GM12878 (cell line): ENCODE measurements around the gene IL10RA. TPM values are rescaled to one million over a fixed set of nuclear protein-coding genes. Genes with fewer than 3 reads are reported as not detected.

ENCODE experiments used
- ATAC-seq: fragments of 200-7000 bp; cut with Tn5 transposase; 3 replicates; pipeline ENCODE4 v1.9.1; 2020; ENCODE audit warnings: mild to moderate bottlenecking, moderate library complexity
- BruUV-seq: library from RNA; stranded (reverse); fragments of 400-500 nt; replicated peaks from 2 replicates; lab custom pipeline; 2021; lab: Mats Ljungman, UMichigan
- CTCF ChIA-PET: fragments of 300-600 bp; sonication (Branson Sonifier 250); formaldehyde crosslinking; extraction: SDS; loops from one replicate; lab custom pipeline; 2021; ENCODE audit warnings: inconsistent platforms; lab: Yijun Ruan, JAX
- POLR2A ChIA-PET: fragments of 350-600 bp; formaldehyde crosslinking; extraction: SDS; loops from one replicate; lab custom pipeline; 2021; ENCODE audit warnings: inconsistent platforms; lab: Charles Lee
- RAD21 ChIA-PET: fragments of 300-600 bp; sonication (Branson Sonifier 250); formaldehyde crosslinking; loops from one replicate; lab custom pipeline; 2023; ENCODE audit warnings: antibody characterized with exemption; ENCODE audit not compliant: unreplicated experiment; lab: Charles Lee
- SMC1A ChIA-PET: fragments of 300-600 bp; sonication (Branson Sonifier 250); formaldehyde crosslinking; loops from one replicate; lab custom pipeline; 2023; ENCODE audit not compliant: unreplicated experiment, uncharacterized antibody; lab: Charles Lee
- DNase-seq: peaks from one replicate; pipeline ENCODE4 v3.0.0-alpha.2; 2011; ENCODE audit warnings: low read depth, low spot score
- FAIRE-seq: peaks from 3 replicates; lab custom pipeline; 2011; peaks lifted over from hg19 to GRCh38; lab: Jason Lieb, UNC
- H2AFZ ChIP-seq: 2 replicates; pipeline ENCODE4 v1.6.0; 2011; ENCODE audit warnings: low read depth, low read length, control low read depth; ENCODE audit not compliant: control insufficient read depth
- H3K27ac ChIP-seq: 2 replicates; pipeline ENCODE4 v1.5.1; 2011; ENCODE audit warnings: control low read depth; ENCODE audit not compliant: control insufficient read depth, insufficient read depth
- H3K27me3 ChIP-seq, 2 experiments: replicated peaks in 1 of 2; 2 replicates each; pipeline versions ENCODE4 v1.6.0 to v1.6.1; 2011; ENCODE audit warnings: low read length in 1 of 2; ENCODE audit not compliant: control insufficient read depth in 2 of 2, insufficient read depth in 2 of 2
- H3K36me3 ChIP-seq, 2 experiments: 2 replicates each; pipeline ENCODE4 v1.5.1; 2011; ENCODE audit warnings: low read length in 1 of 2; ENCODE audit not compliant: control insufficient read depth in 2 of 2, insufficient read depth in 2 of 2
- H3K4me1 ChIP-seq: 2 replicates; pipeline ENCODE4 v1.6.1; 2011; ENCODE audit warnings: mild to moderate bottlenecking, low read length, moderate library complexity, mixed read lengths; ENCODE audit not compliant: control insufficient read depth, insufficient read depth
- H3K4me2 ChIP-seq: 2 replicates; pipeline ENCODE4 v1.6.0; 2011; ENCODE audit warnings: control low read depth; ENCODE audit not compliant: control insufficient read depth, insufficient read depth
- H3K4me3 ChIP-seq: fragments of 200-600 bp; sonication (generic); 2 replicates; pipeline ENCODE4 v1.5.1; 2016
- H3K79me2 ChIP-seq: 2 replicates; pipeline ENCODE4 v1.6.0; 2011; ENCODE audit warnings: low read length; ENCODE audit not compliant: control insufficient read depth, insufficient read depth
- H3K9ac ChIP-seq: 2 replicates; pipeline ENCODE4 v1.8.0; 2011; ENCODE audit warnings: low read length, control low read depth, mixed read lengths; ENCODE audit not compliant: control insufficient read depth, insufficient read depth
- H3K9me3 ChIP-seq: replicated peaks from 3 replicates; pipeline ENCODE4 v1.5.1; 2011; ENCODE audit warnings: mild to moderate bottlenecking, low read length; ENCODE audit not compliant: control insufficient read depth, insufficient read depth
- H4K20me1 ChIP-seq: 2 replicates; pipeline ENCODE4 v1.6.0; 2011; ENCODE audit not compliant: control insufficient read depth, insufficient read depth
- CBX3 ChIP-seq: fragments of 200-600 bp; sonication (generic); IDR thresholded peaks from 2 replicates; pipeline ENCODE4 v1.6.1; 2016; ENCODE audit warnings: low read depth, borderline replicate concordance
- DPF2 ChIP-seq: fragments of 450-650 bp; IDR thresholded peaks from 2 replicates; pipeline ENCODE4 v1.6.1; 2017; ENCODE audit warnings: mild to moderate bottlenecking
- ETV6 ChIP-seq, 2 experiments: fragments of 450-650 bp in 1 of 2; IDR thresholded peaks in 1 of 2; conservative IDR thresholded peaks in 1 of 2; 2 replicates each; pipeline ENCODE4 v1.6.1; 2014; ENCODE audit warnings: antibody characterized with exemption in 1 of 2, borderline replicate concordance in 1 of 2, low read depth in 1 of 2, mild to moderate bottlenecking in 1 of 2, moderate library complexity in 1 of 2
- FOXM1 ChIP-seq: IDR thresholded peaks from 2 replicates; pipeline ENCODE4 v1.6.1; 2012; ENCODE audit warnings: low read depth, mild to moderate bottlenecking, inconsistent platforms, low read length, moderate library complexity
- HDAC6 ChIP-seq: fragments of 200-600 bp; sonication (generic); IDR thresholded peaks from one replicate; pipeline ENCODE4 v1.8.0; 2017; ENCODE audit warnings: antibody characterized with exemption; ENCODE audit not compliant: unreplicated experiment
- MYB ChIP-seq: fragments of 150-350 bp; IDR thresholded peaks from 2 replicates; pipeline ENCODE4 v1.6.1; 2014; ENCODE audit warnings: mild to moderate bottlenecking, low read depth, low read length, borderline replicate concordance
- NFIC ChIP-seq: IDR thresholded peaks from 2 replicates; pipeline ENCODE4 v1.6.1; 2012; ENCODE audit warnings: low read depth, mild to moderate bottlenecking, inconsistent platforms, low read length, moderate library complexity
- POLR2AphosphoS5 ChIP-seq: IDR thresholded peaks from 2 replicates; pipeline ENCODE4 v1.6.1; 2011; ENCODE audit warnings: mild to moderate bottlenecking, low read length, inconsistent platforms
- RELA ChIP-seq: fragments of 450-650 bp; IDR thresholded peaks from 2 replicates; pipeline ENCODE4 v1.8.0; 2014; ENCODE audit warnings: borderline replicate concordance; ENCODE audit not compliant: partially characterized antibody
- RFX5 ChIP-seq: IDR thresholded peaks from 2 replicates; pipeline ENCODE4 v1.6.1; 2011; ENCODE audit warnings: low read depth, low read length, improper control_type of control experiment
- TBL1XR1 ChIP-seq: IDR thresholded peaks from 2 replicates; pipeline ENCODE4 v1.6.1; 2012; ENCODE audit warnings: low read depth, low read length, improper control_type of control experiment
- TCF12 ChIP-seq: IDR thresholded peaks from 2 replicates; pipeline ENCODE4 v1.6.1; 2011; ENCODE audit warnings: low read depth, mild to moderate bottlenecking, low read length
- USF1 ChIP-seq: IDR thresholded peaks from 2 replicates; pipeline ENCODE4 v1.6.1; 2011; ENCODE audit warnings: borderline replicate concordance, low read depth, mild to moderate bottlenecking, moderate library complexity, mixed read lengths, low read length; ENCODE audit not compliant: insufficient read depth; ENCODE audit errors: extremely low read length
- WRNIP1 ChIP-seq: IDR thresholded peaks from 2 replicates; pipeline ENCODE4 v1.6.1; 2011; ENCODE audit warnings: low read depth, low read length, improper control_type of control experiment, borderline replicate concordance
- YY1 ChIP-seq: IDR thresholded peaks from 2 replicates; pipeline ENCODE4 v1.6.1; 2011; ENCODE audit warnings: low read depth, mild to moderate bottlenecking, low read length
- ZNF217 ChIP-seq: fragments of 450-650 bp; IDR thresholded peaks from 2 replicates; pipeline ENCODE4 v1.6.1; 2017; ENCODE audit warnings: antibody characterized with exemption, mild to moderate bottlenecking
- WGBS: methylation state at CpG from one replicate; pipeline ENCODE4 v1.1.6; 2016; ENCODE audit warnings: low lambda C conversion rate; ENCODE audit not compliant: insufficient replicate concordance, insufficient coverage; ENCODE audit errors: missing lambda C conversion rate; 5-methylcytosine and 5-hydroxymethylcytosine counted together
- in situ Hi-C: fragments of 300-500 bp; cut with MboI; formaldehyde crosslinking; loops from 9 replicates; pipeline ENCODE4 v1.14.3; 2018; ENCODE audit warnings: mixed read lengths
- intact Hi-C: fragments of 100-400 bp; cut with micrococcal nuclease; formaldehyde crosslinking; loops from one replicate; pipeline ENCODE4 v1.14.2; 2022; ENCODE audit not compliant: unreplicated experiment
- polyA plus RNA-seq, 11 experiments: library from polyadenylated mRNA; depleted of rRNA in 4 of 11; unstranded in 6 of 11; stranded (reverse) in 5 of 11; fragments of >200 nt; fragmentation: Nextera tagmentation in 4 of 11; fragmentation: Illumina TruSeq in 1 of 11; extraction: Ambion mirVana in 4 of 11; extraction: Trizol in 1 of 11; gene quantifications; 1 replicate in 1 of 11; 2 replicates in 10 of 11; pipeline versions ENCODE4 v1.2.1 to v1.2.3, GENCODE V29; 2011 to 2016; ENCODE audit warnings: inconsistent platforms in 2 of 11, missing spikeins in 2 of 11, low read depth in 1 of 11
- total RNA-seq, 4 experiments: library from RNA; depleted of rRNA in 3 of 4; stranded (reverse); fragments of >200 nt in 3 of 4; fragmentation: Illumina TruSeq in 1 of 4; extraction: Trizol in 1 of 4; gene quantifications; 2 replicates each; pipeline versions ENCODE4 v1.2.1 to v1.2.3, GENCODE V29; 2013 to 2021
- TF ChIP-seq, protein P1 (sequence below): IDR thresholded peaks from 2 replicates; pipeline ENCODE4 v1.6.1; 2012; ENCODE audit warnings: mild to moderate bottlenecking, low read depth, low read length
- TF ChIP-seq, protein P2 (sequence below): fragments of 450-650 bp; IDR thresholded peaks from 2 replicates; pipeline ENCODE4 v1.6.1; 2016; ENCODE audit warnings: mild to moderate bottlenecking

IL10RA gene
- total and polyA plus RNA-seq, 10 of the 15 experiments (the other 5 are each of a cell fraction or from before 2014, with no cell fraction given) = 0.77 to 45.9 (median 9.6) TPM

GRCh38 chr11:117986981-117987574 lies 884 bp downstream of the IL10RA start:
- no peak overlapping the region for H2AFZ ChIP-seq
- peak overlapping the region; percentile 83 for H3K9ac ChIP-seq
- DNase-seq (peak; percentile 92), ATAC-seq (peak; percentile 71), FAIRE-seq (peak; percentile 94)
- ChIA-PET CTCF (interaction anchor here (0.8 to 5.3 kb wide), 24 partner anchors 9 to 179 kb away, joined by 3 to 61 read pairs (median 4); no protein-coding TSS in a partner anchor), POLR2A (interaction anchor here (0.5 to 6.1 kb wide), 19 partner anchors 9 to 530 kb away, joined by 3 to 110 read pairs (median 7); no protein-coding TSS in a partner anchor), SMC1A (interaction anchor here (0.7 to 16.8 kb wide), 15 partner anchors 8 to 179 kb away, joined by 3 to 280 read pairs (median 8); no protein-coding TSS in a partner anchor), RAD21 (interaction anchor here (0.7 to 5.8 kb wide), 25 partner anchors 10 to 449 kb away, joined by 3 to 60 read pairs (median 6); partner anchors contain the start of gene KMT2A)
- H4K20me1 ChIP-seq = no peaks in the 10 kb centered on the region
- peaks cover 20% of the 10 kb centered on the region for H3K79me2 ChIP-seq
- H3K9me3 ChIP-seq = no peaks in the 10 kb centered on the region; the same call in 2 of the 3 replicates
- TSS peak; percentile 79 for BruUV-seq
- WGBS = under 1% methylated on average over 15 of the region's 15 CpGs
- peak overlapping the region; percentile 99 for H3K4me2 ChIP-seq
- no peaks in the 10 kb centered on the region; a peak in 1 of 4 replicates for H3K36me3 ChIP-seq
- intact Hi-C loops = loop anchor here (1.0 to 2.0 kb wide), 3 partner anchors 24 to 64 kb away; no protein-coding TSS in a partner anchor
- H3K4me3 ChIP-seq = peak overlapping the region; percentile 79
- no peaks in the 10 kb centered on the region for H3K27me3 ChIP-seq
- peaks cover 23% of the 10 kb centered on the region for H3K4me1 ChIP-seq
- H3K27ac ChIP-seq = peak overlapping the region; percentile 84
- in situ Hi-C loops = no loop called here
- TF ChIP-seq CBX3 (no peak), YY1 (peak; percentile 65; the same call in 1 of the 2 replicates), RELA (no peak), RFX5 (no peak), FOXM1 (peak; percentile 36; the same call in 1 of the 2 replicates), TBL1XR1 (0 out of 2 replicates have a peak, but pooled peaks have one; percentile 67), TCF12 (no peak), ETV6 (conservative IDR thresholded peaks at IDR 0.05 in 1 of 2, IDR thresholded peaks at IDR 0.05 in 1 of 2; ENCODE audit: borderline replicate concordance in 1 of 2, low read depth in 1 of 2) (peak in 1 of 2 experiments; percentile 46; a peak in 2 of 4 replicates), NFIC (peak; percentile 82; the same call in 1 of the 2 replicates), ZNF217 (no peak), POLR2AphosphoS5 (peak; percentile 17; the same call in 1 of the 2 replicates), DPF2 (no peak), MYB (no peak), HDAC6 (no peak), WRNIP1 (no peak), USF1 (peak; percentile 59)
- TF ChIP-seq, protein P1, sequence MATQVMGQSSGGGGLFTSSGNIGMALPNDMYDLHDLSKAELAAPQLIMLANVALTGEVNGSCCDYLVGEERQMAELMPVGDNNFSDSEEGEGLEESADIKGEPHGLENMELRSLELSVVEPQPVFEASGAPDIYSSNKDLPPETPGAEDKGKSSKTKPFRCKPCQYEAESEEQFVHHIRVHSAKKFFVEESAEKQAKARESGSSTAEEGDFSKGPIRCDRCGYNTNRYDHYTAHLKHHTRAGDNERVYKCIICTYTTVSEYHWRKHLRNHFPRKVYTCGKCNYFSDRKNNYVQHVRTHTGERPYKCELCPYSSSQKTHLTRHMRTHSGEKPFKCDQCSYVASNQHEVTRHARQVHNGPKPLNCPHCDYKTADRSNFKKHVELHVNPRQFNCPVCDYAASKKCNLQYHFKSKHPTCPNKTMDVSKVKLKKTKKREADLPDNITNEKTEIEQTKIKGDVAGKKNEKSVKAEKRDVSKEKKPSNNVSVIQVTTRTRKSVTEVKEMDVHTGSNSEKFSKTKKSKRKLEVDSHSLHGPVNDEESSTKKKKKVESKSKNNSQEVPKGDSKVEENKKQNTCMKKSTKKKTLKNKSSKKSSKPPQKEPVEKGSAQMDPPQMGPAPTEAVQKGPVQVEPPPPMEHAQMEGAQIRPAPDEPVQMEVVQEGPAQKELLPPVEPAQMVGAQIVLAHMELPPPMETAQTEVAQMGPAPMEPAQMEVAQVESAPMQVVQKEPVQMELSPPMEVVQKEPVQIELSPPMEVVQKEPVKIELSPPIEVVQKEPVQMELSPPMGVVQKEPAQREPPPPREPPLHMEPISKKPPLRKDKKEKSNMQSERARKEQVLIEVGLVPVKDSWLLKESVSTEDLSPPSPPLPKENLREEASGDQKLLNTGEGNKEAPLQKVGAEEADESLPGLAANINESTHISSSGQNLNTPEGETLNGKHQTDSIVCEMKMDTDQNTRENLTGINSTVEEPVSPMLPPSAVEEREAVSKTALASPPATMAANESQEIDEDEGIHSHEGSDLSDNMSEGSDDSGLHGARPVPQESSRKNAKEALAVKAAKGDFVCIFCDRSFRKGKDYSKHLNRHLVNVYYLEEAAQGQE = no peak
- TF ChIP-seq, protein P2, sequence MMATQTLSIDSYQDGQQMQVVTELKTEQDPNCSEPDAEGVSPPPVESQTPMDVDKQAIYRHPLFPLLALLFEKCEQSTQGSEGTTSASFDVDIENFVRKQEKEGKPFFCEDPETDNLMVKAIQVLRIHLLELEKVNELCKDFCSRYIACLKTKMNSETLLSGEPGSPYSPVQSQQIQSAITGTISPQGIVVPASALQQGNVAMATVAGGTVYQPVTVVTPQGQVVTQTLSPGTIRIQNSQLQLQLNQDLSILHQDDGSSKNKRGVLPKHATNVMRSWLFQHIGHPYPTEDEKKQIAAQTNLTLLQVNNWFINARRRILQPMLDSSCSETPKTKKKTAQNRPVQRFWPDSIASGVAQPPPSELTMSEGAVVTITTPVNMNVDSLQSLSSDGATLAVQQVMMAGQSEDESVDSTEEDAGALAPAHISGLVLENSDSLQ = peak; percentile 75
